T-helper 1 cell treated with Interleukin-12 subunit alpha and Interleukin-12 subunit beta and Interleukin-4 antibody, amounts not matched to agents 30 μg/mL and 1 μg/mL, for 36 hours (primary cell): ENCODE data around the gene DEPP1.
"Not testable (repeated sequence)": the region's sequence is repeated elsewhere in the genome, so short reads cannot be mapped to it uniquely, and the experiment has no call there.

Experiments used
- H3K27ac Mint-ChIP-seq: one replicate; pipeline ENCODE4 v1.8.0; 2021; ENCODE audit warnings: mild to moderate bottlenecking, mixed read lengths
- H3K27me3 Mint-ChIP-seq: one replicate; pipeline ENCODE4 v1.8.0; 2021; ENCODE audit warnings: low read depth, mixed read lengths
- H3K36me3 Mint-ChIP-seq: one replicate; pipeline ENCODE4 v1.8.0; 2021; ENCODE audit warnings: low read depth, mixed read lengths
- H3K4me1 Mint-ChIP-seq: one replicate; pipeline ENCODE4 v1.8.0; 2021; ENCODE audit warnings: low read depth, mixed read lengths
- H3K4me3 Mint-ChIP-seq: one replicate; pipeline ENCODE4 v1.8.0; 2021; ENCODE audit warnings: mild to moderate bottlenecking, moderate library complexity, mixed read lengths
- H3K9me3 Mint-ChIP-seq: one replicate; pipeline ENCODE4 v1.8.0; 2021; ENCODE audit warnings: mixed read lengths

DEPP1 gene

GRCh38 chr10:44978570-44979280, at the start of gene DEPP1:
Gene DEPP1 (minus strand): TSS chr10:44978809. CDS start chr10:44978030, 779 bp downstream.
- H3K4me1 Mint-ChIP-seq: peaks cover 39% of the 10 kb centered on the region
- peaks cover 3% of the 10 kb centered on the region for H3K36me3 Mint-ChIP-seq
- H3K9me3 Mint-ChIP-seq: no peaks in the 10 kb centered on the region
- no peaks in the 10 kb centered on the region for H3K27me3 Mint-ChIP-seq
- peak within 1 kb of the TSS; percentile 80 for H3K4me3 Mint-ChIP-seq
- peak within 1 kb of the TSS; percentile 67 for H3K27ac Mint-ChIP-seq

GRCh38 chr10:45023426-45023825, 44.8 kb upstream of the DEPP1 start:
- H3K4me1 Mint-ChIP-seq: no peaks in the 10 kb centered on the region
- no peak overlapping the region for H3K4me3 Mint-ChIP-seq

DNA sequence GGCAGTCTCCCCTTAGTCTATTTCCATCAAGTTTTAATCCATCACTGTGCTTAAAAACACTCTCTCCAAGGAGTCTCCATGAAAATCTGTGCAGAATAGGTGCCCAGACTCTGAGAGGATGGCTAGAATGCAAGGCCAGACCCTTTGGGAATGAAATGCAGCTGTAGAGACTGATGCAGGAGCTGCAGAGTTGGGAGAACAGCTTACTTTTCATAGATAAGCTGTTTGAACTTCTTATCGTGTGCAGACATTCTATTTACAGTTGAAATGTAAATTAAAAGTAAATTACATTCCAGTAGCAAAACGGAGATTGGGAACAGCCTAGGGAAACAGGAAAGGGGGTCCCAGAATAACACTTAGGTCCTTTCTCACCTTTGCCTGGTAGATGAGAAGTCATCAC, 37.0 kb upstream of the DEPP1 start:
- Mint-ChIP-seq H3K9me3 (no peaks in the 10 kb centered on the region), H3K27me3 (peaks cover 15% of the 10 kb centered on the region), H3K4me1 (no peaks in the 10 kb centered on the region), H3K27ac (no peak overlapping the region), H3K4me3 (no peak overlapping the region), H3K36me3 (no peaks in the 10 kb centered on the region)

More at GRCh38 chr10:45023426-45023825, 44.8 kb upstream of the DEPP1 start:
- Mint-ChIP-seq H3K27me3 (no peaks in the 10 kb centered on the region), H3K9me3 (peaks cover 12% of the 10 kb centered on the region), H3K27ac (no peak overlapping the region), H3K36me3 (no peaks in the 10 kb centered on the region)

- peaks cover 15% of the 10 kb centered on the region for H3K27me3 Mint-ChIP-seq
- H3K9me3 Mint-ChIP-seq, H3K4me3 Mint-ChIP-seq, H3K4me1 Mint-ChIP-seq, H3K36me3 Mint-ChIP-seq, H3K27ac Mint-ChIP-seq: not testable (repeated sequence)
Measured at GRCh38 chr10:45014557-45014956, 35.9 kb upstream of the DEPP1 start.

DNA sequence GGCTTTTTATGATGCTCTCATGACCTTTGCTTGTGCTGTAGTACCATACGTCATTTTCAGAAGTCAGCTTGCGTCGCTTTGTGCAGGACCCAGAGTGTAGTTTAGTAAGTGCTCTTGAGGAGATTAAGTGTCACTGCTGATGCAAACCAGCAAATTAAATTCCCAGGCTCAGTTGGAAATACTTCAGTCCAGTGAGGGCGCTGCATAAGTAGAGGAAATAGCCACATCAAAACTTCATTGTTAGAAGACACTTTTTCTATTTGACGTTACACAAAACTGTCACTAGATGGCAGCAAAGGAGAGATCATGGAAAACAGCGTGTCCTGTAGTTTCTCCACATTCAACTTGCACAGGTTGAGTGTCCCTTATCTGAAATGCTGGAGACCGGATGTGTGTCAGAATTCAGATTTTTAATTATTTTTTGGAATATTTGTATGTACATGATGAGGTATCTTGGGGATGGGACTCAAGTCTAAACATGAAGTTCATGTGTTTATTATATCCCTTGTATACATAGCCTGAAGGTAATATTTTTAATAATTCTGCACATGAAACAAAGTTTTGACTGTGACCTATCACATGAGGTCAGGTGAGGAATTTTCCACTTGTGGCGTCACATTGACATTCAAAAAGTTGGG, 30.0 kb upstream of the DEPP1 start:
- Mint-ChIP-seq H3K27ac (no peak overlapping the region), H3K27me3 (no peaks in the 10 kb centered on the region), H3K36me3 (peaks cover 20% of the 10 kb centered on the region), H3K4me1 (peaks cover 6% of the 10 kb centered on the region), H3K9me3 (peaks cover 14% of the 10 kb centered on the region), H3K4me3 (no peak overlapping the region)

- Mint-ChIP-seq H3K9me3 (peaks cover 22% of the 10 kb centered on the region), H3K27ac (no peak overlapping the region), H3K27me3 (no peaks in the 10 kb centered on the region), H3K4me3 (no peak overlapping the region), H3K36me3 (peaks cover 34% of the 10 kb centered on the region), H3K4me1 (peaks cover 21% of the 10 kb centered on the region)
Measured at GRCh38 chr10:45006276-45007030, 27.8 kb upstream of the DEPP1 start.

DNA sequence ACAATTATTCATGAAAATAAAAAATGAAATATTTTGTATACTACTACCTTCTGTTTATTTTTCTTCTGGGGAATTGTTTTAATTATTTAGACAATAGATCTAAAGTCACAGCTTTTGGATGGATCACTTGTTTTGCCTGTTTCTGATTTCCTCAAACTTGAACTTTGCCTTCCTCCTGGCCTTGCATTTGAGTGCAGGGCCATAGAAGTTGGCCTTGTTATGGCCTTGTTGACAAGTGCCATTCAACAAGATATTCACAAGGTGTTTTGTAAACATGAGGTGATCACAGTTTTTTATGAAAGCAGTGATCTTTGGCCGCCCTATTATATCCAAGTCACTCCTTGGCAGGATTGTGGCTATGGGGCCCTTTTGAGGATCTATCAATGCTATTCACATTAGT, 26.7 kb upstream of the DEPP1 start:
- Mint-ChIP-seq H3K36me3 (peaks cover 34% of the 10 kb centered on the region), H3K27me3 (peaks cover 4% of the 10 kb centered on the region), H3K9me3 (peaks cover 22% of the 10 kb centered on the region), H3K27ac (no peak overlapping the region), H3K4me1 (peaks cover 25% of the 10 kb centered on the region), H3K4me3 (no peak overlapping the region)

DNA sequence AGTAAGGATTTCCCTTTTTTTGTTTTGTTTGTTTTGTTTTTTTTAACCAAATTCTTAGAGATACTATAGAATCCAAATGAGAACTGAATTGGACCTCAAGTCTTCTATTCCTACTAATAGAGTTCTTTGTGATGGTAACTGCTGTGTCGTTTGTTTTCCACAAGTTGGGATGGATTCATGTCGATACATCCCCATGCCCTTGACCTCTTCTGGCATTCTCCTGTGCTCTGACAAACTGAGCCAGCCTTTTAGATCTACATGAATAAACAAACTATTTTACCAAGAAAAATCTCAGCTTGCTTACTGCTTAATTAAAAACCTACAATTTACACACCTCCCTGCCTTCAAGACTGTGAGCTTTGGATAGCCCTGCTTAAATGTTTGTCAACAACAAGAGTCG, 26.1 kb upstream of the DEPP1 start:
- H3K4me1 Mint-ChIP-seq: peaks cover 31% of the 10 kb centered on the region
- H3K27ac Mint-ChIP-seq: no peak overlapping the region
- peaks cover 7% of the 10 kb centered on the region for H3K27me3 Mint-ChIP-seq
- H3K4me3 Mint-ChIP-seq: no peak overlapping the region
- H3K36me3 Mint-ChIP-seq: peaks cover 34% of the 10 kb centered on the region
- H3K9me3 Mint-ChIP-seq: peaks cover 22% of the 10 kb centered on the region

GRCh38 chr10:45003432-45004000, 24.9 kb upstream of the DEPP1 start:
- Mint-ChIP-seq H3K27ac (no peak overlapping the region), H3K36me3 (peaks cover 34% of the 10 kb centered on the region), H3K4me3 (no peak overlapping the region)

DNA sequence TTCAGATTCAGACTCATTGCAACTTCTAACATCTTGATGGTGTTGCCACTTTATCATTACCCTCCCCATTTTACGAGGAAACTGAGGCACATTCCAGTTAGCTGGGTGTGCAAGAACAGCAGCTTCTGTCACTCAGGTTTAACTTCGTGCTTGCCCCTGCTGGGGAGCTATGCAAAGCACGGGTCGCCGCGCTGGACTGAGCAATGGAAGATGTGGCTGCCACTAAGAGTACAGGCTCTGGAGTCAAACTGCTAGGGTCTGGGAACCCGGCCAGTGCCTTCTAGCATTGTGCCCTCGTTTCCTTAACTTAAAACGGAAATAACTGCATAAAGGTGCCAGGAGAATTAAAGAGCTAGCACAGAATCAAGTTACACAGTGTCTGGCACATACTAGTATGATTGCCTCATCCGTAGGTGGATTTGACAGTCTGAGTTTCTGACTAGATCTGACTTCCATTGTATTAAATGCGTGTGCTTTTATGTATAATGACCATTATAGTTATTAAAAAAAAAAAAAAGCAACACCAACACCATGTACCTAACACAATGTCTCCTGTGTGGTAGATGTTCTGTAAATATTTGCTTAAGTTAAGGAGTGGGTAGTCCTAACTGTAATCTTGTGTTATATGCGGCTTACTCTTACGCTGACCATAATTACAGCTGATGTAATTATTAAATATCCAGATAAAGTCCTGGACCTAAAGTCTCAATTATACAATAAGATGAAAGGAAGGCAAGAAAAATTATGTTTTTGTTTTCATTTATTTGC, 23.0 kb upstream of the DEPP1 start:
- peaks cover 19% of the 10 kb centered on the region for H3K27me3 Mint-ChIP-seq
- peaks cover 22% of the 10 kb centered on the region for H3K9me3 Mint-ChIP-seq
- H3K4me1 Mint-ChIP-seq: peaks cover 37% of the 10 kb centered on the region
- H3K27ac Mint-ChIP-seq: peak overlapping the region; percentile 89
- peak overlapping the region; percentile 91 for H3K4me3 Mint-ChIP-seq
- peaks cover 34% of the 10 kb centered on the region for H3K36me3 Mint-ChIP-seq

More at GRCh38 chr10:45003432-45004000, 24.9 kb upstream of the DEPP1 start:
- Mint-ChIP-seq H3K9me3 (peaks cover 22% of the 10 kb centered on the region), H3K27me3 (peaks cover 11% of the 10 kb centered on the region), H3K4me1 (peaks cover 31% of the 10 kb centered on the region)

DNA sequence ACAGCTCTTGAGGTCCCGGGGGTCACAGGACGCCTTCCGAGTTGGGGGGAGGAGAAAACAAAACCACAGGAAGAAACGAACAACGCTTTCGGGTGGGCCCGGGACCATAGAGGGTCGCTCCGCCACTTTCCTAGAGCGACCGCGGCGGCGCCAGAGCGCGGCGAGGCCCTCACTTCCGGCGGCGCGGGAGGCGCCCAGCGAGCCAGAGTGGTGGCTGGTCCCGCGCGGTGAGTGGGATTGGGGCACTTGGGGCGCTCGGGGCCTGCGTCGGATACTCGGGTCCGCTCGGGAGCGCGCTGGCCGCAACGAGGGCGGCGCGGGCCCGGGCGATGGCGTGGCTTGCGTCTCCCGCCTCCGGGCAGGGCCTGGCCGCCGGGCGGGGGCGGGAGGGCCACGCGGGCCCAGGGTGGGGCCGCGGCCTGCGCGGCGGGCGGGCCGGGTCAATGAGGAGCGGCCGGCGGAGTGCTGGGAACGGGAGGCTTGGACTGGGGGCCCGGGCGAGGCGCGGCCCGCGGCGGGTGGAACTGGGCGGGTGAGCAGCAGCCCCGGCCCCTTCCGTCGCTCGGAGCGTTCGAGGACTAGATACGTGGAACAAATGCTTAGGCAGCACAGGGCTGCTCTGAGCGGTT, 22.3 kb upstream of the DEPP1 start, which contains the start of gene ZNF22:
Gene ZNF22, plus strand, starts transcription at position 172 of the 629 bp plus-strand sequence. CDS start 2,446 bp downstream, outside the sequence.
- Mint-ChIP-seq H3K27ac (peak within 1 kb of the TSS; percentile 90), H3K36me3 (peaks cover 34% of the 10 kb centered on the region), H3K27me3 (peaks cover 19% of the 10 kb centered on the region), H3K4me1 (peaks cover 44% of the 10 kb centered on the region), H3K9me3 (peaks cover 22% of the 10 kb centered on the region), H3K4me3 (peak within 1 kb of the TSS; percentile 91)

DNA sequence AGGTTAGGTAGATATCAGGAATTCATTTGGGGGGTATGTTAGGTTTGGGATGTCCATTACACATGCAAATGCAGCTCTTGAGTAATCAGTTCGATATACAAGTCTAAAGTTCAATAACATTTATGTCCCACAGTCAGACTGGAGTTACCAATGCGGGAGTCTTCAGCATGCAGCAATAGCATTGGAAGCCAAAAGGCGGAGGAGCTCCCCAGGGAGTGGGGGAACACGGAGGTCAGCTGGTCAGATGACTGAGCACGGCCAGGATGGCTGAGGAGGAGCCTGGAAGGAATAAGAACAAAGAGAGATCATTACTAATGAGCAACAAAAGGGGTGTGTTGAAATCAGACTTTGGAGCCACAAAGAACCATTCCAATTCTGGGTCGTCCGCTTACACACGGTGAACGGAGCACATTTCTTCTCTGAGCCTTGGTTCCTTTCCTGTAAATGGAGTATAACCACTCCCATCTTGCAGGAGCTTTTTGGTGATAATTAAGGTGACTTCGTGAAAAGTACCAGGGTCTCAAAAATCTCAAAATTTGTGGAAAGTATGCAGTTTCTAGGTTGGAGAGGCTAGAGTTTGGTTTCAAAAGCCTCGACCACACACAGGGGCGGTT, 21.6 kb upstream of the DEPP1 start:
- peak overlapping the region; percentile 85 for H3K4me3 Mint-ChIP-seq
- H3K36me3 Mint-ChIP-seq: peaks cover 29% of the 10 kb centered on the region
- H3K27me3 Mint-ChIP-seq: peaks cover 19% of the 10 kb centered on the region
- H3K9me3 Mint-ChIP-seq: peaks cover 20% of the 10 kb centered on the region
- H3K27ac Mint-ChIP-seq: peak overlapping the region; percentile 90
- H3K4me1 Mint-ChIP-seq: peaks cover 50% of the 10 kb centered on the region

DNA sequence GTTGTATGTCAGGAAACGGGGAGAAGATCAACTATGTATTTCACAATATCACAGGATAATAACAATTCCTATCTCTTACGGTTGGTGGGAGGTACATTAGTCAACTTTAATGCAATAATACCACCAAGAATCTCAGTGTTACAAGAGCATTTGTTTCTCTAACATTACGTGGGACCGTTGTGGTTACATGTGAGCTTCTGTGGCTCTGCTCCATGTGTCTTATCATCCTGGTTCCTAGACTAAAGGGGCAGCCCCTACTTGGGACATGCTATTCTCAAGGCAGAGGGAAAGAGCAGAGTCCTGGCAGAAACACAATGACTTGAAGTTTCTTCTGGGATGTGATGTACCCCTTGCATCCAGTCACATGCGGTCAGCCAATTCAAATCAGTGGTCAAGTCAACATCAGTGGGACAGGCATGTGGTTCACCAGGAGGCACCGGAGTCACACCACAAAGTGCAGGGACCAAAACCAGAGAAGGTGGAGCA, 19.6 kb upstream of the DEPP1 start:
- H3K27ac Mint-ChIP-seq: no peak overlapping the region
- H3K36me3 Mint-ChIP-seq: peaks cover 9% of the 10 kb centered on the region
- peaks cover 7% of the 10 kb centered on the region for H3K9me3 Mint-ChIP-seq
- H3K4me1 Mint-ChIP-seq: peaks cover 48% of the 10 kb centered on the region
- H3K4me3 Mint-ChIP-seq: no peak overlapping the region
- peaks cover 19% of the 10 kb centered on the region for H3K27me3 Mint-ChIP-seq
